HEK293 (cell line): Measurements from ENCODE around the gene IMPACT.

Experiments used
- CTCF ChIA-PET: fragments of 350-600 bp; formaldehyde crosslinking; extraction: SDS; loops from one replicate; lab custom pipeline; 2021; ENCODE audit warnings: antibody characterized with exemption; lab: Yijun Ruan, JAX
- POLR2A ChIA-PET: fragments of 300-600 bp; formaldehyde crosslinking; extraction: SDS; loops from one replicate; lab custom pipeline; 2020; ENCODE audit warnings: antibody characterized with exemption, inconsistent platforms; lab: Yijun Ruan, JAX
- H3K27ac ChIP-seq: fragments of 200-500 bp; sonication (Bioruptor generic); 2 replicates; pipeline ENCODE4 v1.5.1; 2014; ENCODE audit warnings: low read depth, low read length, control low read depth, inconsistent platforms; ENCODE audit errors: extremely low read depth
- H3K36me3 ChIP-seq, 2 experiments: fragments of 200-500 bp in 1 of 2; sonication (Bioruptor generic) in 1 of 2; 1 replicate in 1 of 2; 2 replicates in 1 of 2; pipeline ENCODE4 v1.5.1; 2014 to 2017; ENCODE audit warnings: inconsistent platforms in 2 of 2, low read length in 2 of 2; ENCODE audit not compliant: control insufficient read depth in 2 of 2, insufficient read depth in 1 of 2
- H3K4me1 ChIP-seq: fragments of 200-500 bp; sonication (Bioruptor generic); 2 replicates; pipeline ENCODE4 v1.5.1; 2014; ENCODE audit warnings: mild to moderate bottlenecking, low read length, inconsistent platforms; ENCODE audit not compliant: control insufficient read depth, insufficient read depth
- H3K4me3 ChIP-seq: 2 replicates; pipeline ENCODE4 v1.5.1; 2011; ENCODE audit warnings: low read depth, mild to moderate bottlenecking, control low read depth, low read length, moderate library complexity
- H3K9me3 ChIP-seq: fragments of 200-500 bp; sonication (Bioruptor generic); 2 replicates; pipeline ENCODE4 v1.5.1; 2014; ENCODE audit warnings: low read depth, low read length, inconsistent platforms; ENCODE audit not compliant: control insufficient read depth, insufficient read depth
- SCRT2 ChIP-seq: fragments of 450-650 bp; formaldehyde crosslinking; IDR thresholded peaks from 2 replicates; pipeline ENCODE4 v1.5.1; 2016; ENCODE audit warnings: missing biosample characterization, missing genetic modification characterization
- ZEB2 ChIP-seq: fragments of 450-650 bp; formaldehyde crosslinking; IDR thresholded peaks from 2 replicates; pipeline ENCODE4 v1.5.1; 2016; ENCODE audit warnings: missing biosample characterization, missing genetic modification characterization
- ZFHX2 ChIP-seq: fragments of 450-650 bp; formaldehyde crosslinking; conservative IDR thresholded peaks from 2 replicates; pipeline ENCODE4 v1.5.1; 2016; ENCODE audit warnings: missing biosample characterization, missing genetic modification characterization
- ZNF138 ChIP-seq: fragments of 450-650 bp; formaldehyde crosslinking; IDR thresholded peaks from 2 replicates; pipeline ENCODE4 v1.5.1; 2016; ENCODE audit warnings: missing biosample characterization, missing genetic modification characterization, borderline replicate concordance
- ZNF140 ChIP-seq: fragments of 450-650 bp; formaldehyde crosslinking; IDR thresholded peaks from 2 replicates; pipeline ENCODE4 v1.5.1; 2016; ENCODE audit warnings: missing biosample characterization, missing genetic modification characterization
- ZNF23 ChIP-seq: fragments of 450-650 bp; formaldehyde crosslinking; IDR thresholded peaks from 2 replicates; pipeline ENCODE4 v1.5.1; 2016; ENCODE audit warnings: missing biosample characterization, missing genetic modification characterization, borderline replicate concordance
- ZNF248 ChIP-seq: fragments of 450-650 bp; formaldehyde crosslinking; IDR thresholded peaks from 2 replicates; pipeline ENCODE4 v1.5.1; 2017; ENCODE audit warnings: missing biosample characterization, missing genetic modification characterization
- ZNF324 ChIP-seq: fragments of 450-650 bp; formaldehyde crosslinking; IDR thresholded peaks from 2 replicates; pipeline ENCODE4 v1.5.1; 2016; ENCODE audit warnings: missing biosample characterization, missing genetic modification characterization
- ZNF521 ChIP-seq: fragments of 450-650 bp; formaldehyde crosslinking; IDR thresholded peaks from 2 replicates; pipeline ENCODE4 v1.5.1; 2017; ENCODE audit warnings: missing biosample characterization, mild to moderate bottlenecking, missing genetic modification characterization
- ZNF654 ChIP-seq: fragments of 450-650 bp; formaldehyde crosslinking; IDR thresholded peaks from 2 replicates; pipeline ENCODE4 v1.5.1; 2016; ENCODE audit warnings: low read depth, missing biosample characterization, missing genetic modification characterization
- ZNF658 ChIP-seq: fragments of 450-650 bp; formaldehyde crosslinking; IDR thresholded peaks from 2 replicates; pipeline ENCODE4; 2016; ENCODE audit warnings: missing biosample characterization, missing genetic modification characterization
- ZNF776 ChIP-seq: fragments of 450-650 bp; formaldehyde crosslinking; IDR thresholded peaks from 2 replicates; pipeline ENCODE4 v1.5.0; 2017; ENCODE audit warnings: missing biosample characterization, missing genetic modification characterization, borderline replicate concordance
- TF ChIP-seq, protein P1 (sequence below): fragments of 450-650 bp; formaldehyde crosslinking; IDR thresholded peaks from 2 replicates; pipeline ENCODE4 v1.5.1; 2016; ENCODE audit warnings: missing biosample characterization, missing genetic modification characterization, borderline replicate concordance
- TF ChIP-seq, protein P2 (sequence below): fragments of 450-650 bp; formaldehyde crosslinking; IDR thresholded peaks from 2 replicates; pipeline ENCODE4 v1.5.1; 2016; ENCODE audit warnings: missing biosample characterization, missing genetic modification characterization
- TF ChIP-seq, protein P3 (sequence below): fragments of 450-650 bp; formaldehyde crosslinking; IDR thresholded peaks from 2 replicates; pipeline ENCODE4 v1.5.1; 2016; ENCODE audit warnings: missing biosample characterization, missing genetic modification characterization
- TF ChIP-seq, protein P4 (sequence below): fragments of 450-650 bp; formaldehyde crosslinking; optimal IDR thresholded peaks from 2 replicates; pipeline ENCODE3; 2016; ENCODE audit warnings: missing biosample characterization, mild to moderate bottlenecking, missing genetic modification characterization
- TF ChIP-seq, protein P5 (sequence below): fragments of 450-650 bp; formaldehyde crosslinking; IDR thresholded peaks from 2 replicates; pipeline ENCODE4 v1.5.1; 2016; ENCODE audit warnings: missing biosample characterization, missing genetic modification characterization
- TF ChIP-seq, protein P6 (sequence below): sonication (generic); formaldehyde crosslinking; IDR thresholded peaks from 2 replicates; pipeline ENCODE4 v1.8.1; 2022; ENCODE audit warnings: mild to moderate bottlenecking, moderate library complexity, missing genetic modification reagents
- TF ChIP-seq, protein P7 (sequence below): fragments of 450-650 bp; formaldehyde crosslinking; IDR thresholded peaks from 2 replicates; pipeline ENCODE4 v1.5.1; 2016; ENCODE audit warnings: missing biosample characterization, missing genetic modification characterization

The IMPACT gene

DNA sequence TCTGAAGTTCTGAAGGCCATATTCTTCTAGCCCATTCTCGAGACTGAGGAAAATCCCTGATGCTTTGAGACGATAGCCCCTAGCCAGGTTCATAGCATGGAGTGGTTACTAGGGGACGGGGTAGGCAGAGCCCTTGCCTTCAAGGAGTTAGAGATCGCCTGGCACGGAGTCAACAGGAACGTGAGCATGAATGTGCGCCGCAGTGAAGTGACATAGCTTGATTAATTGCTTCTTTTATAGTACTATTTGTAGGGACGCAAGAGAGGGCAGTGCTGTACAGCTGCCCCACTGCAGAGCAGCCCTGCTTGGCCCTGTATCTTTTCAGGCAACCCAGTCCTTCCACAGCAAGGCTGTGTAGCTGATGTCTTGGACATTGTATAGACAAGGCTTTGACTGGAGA is 60.2 kb downstream of the IMPACT start:
- Histone ChIP-seq H3K27ac (no peak overlapping the region), H3K4me3 (no peak overlapping the region), H3K9me3 (no peaks in the 10 kb centered on the region), H3K4me1 (no peaks in the 10 kb centered on the region)
- ChIA-PET POLR2A (interaction anchor here (0.7 kb wide), 1 partner anchor 89 kb away, joined by 3 read pairs; no protein-coding TSS in a partner anchor), CTCF (interaction anchor here (0.5 to 9.6 kb wide), 22 partner anchors 8 to 383 kb away, joined by 3 to 228 read pairs (median 6); partner anchors contain the start of gene HRH4)
- TF ChIP-seq ZNF140 (tag by site-specific recombination) = no peak
- TF ChIP-seq ZNF138 (tag by site-specific recombination) = no peak
- TF ChIP-seq ZNF324 (tag by site-specific recombination) = no peak
- TF ChIP-seq ZNF248 = no peak
- TF ChIP-seq ZNF658 (tag by site-specific recombination) = no peak
- TF ChIP-seq, protein P1, sequence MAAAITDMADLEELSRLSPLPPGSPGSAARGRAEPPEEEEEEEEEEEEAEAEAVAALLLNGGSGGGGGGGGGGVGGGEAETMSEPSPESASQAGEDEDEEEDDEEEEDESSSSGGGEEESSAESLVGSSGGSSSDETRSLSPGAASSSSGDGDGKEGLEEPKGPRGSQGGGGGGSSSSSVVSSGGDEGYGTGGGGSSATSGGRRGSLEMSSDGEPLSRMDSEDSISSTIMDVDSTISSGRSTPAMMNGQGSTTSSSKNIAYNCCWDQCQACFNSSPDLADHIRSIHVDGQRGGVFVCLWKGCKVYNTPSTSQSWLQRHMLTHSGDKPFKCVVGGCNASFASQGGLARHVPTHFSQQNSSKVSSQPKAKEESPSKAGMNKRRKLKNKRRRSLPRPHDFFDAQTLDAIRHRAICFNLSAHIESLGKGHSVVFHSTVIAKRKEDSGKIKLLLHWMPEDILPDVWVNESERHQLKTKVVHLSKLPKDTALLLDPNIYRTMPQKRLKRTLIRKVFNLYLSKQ (tag by site-specific recombination) = no peak
- TF ChIP-seq SCRT2 (tag by site-specific recombination) = no peak
- TF ChIP-seq, protein P2, sequence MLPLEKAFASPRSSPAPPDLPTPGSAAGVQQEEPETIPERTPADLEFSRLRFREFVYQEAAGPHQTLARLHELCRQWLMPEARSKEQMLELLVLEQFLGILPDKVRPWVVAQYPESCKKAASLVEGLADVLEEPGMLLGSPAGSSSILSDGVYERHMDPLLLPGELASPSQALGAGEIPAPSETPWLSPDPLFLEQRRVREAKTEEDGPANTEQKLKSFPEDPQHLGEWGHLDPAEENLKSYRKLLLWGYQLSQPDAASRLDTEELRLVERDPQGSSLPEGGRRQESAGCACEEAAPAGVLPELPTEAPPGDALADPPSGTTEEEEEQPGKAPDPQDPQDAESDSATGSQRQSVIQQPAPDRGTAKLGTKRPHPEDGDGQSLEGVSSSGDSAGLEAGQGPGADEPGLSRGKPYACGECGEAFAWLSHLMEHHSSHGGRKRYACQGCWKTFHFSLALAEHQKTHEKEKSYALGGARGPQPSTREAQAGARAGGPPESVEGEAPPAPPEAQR (tag by site-specific recombination) = no peak
- TF ChIP-seq, all 188 proteins: peak for 0
- H3K36me3 ChIP-seq = no peaks in the 10 kb centered on the region

DNA sequence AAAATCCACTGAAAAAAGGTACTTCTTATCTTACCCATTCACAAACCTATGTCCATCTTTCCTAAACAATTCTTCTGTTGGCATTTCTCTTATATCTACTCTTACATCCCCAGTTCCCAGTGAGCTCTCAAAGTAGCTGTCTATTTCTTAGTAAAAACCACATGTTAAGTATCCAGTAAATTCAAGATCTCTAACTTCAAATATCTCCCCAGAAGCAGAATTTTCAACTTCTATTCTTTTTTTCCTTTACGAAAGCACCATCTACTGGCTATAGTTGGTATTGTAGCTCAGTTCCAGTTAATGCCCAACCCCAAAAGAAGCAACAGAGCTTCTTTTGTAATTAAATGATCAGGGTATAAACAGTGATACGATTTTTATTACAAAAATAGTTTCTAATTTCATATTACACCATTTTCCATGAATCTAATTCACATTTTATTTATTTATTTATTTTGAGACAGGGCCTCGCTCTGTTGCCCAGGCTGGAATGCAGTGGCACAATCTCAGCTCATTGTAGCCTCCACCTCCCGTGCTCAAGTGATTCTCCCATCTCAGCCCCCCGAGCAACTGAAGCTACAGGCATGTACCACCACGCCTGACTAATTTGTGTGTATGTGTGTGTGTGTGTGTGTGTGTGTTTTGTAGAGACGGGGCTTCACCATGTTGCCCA is 62.5 kb downstream of the IMPACT start:
- Histone ChIP-seq H3K4me3 (no peak overlapping the region), H3K36me3 (no peaks in the 10 kb centered on the region)
- TF ChIP-seq ZNF521 (tag by site-specific recombination) (no peak), ZNF654 (tag by site-specific recombination) (peak; percentile 78), ZFHX2 (0 out of 2 replicates have a peak, but pooled peaks have one; percentile 7)
- TF ChIP-seq, protein P3, sequence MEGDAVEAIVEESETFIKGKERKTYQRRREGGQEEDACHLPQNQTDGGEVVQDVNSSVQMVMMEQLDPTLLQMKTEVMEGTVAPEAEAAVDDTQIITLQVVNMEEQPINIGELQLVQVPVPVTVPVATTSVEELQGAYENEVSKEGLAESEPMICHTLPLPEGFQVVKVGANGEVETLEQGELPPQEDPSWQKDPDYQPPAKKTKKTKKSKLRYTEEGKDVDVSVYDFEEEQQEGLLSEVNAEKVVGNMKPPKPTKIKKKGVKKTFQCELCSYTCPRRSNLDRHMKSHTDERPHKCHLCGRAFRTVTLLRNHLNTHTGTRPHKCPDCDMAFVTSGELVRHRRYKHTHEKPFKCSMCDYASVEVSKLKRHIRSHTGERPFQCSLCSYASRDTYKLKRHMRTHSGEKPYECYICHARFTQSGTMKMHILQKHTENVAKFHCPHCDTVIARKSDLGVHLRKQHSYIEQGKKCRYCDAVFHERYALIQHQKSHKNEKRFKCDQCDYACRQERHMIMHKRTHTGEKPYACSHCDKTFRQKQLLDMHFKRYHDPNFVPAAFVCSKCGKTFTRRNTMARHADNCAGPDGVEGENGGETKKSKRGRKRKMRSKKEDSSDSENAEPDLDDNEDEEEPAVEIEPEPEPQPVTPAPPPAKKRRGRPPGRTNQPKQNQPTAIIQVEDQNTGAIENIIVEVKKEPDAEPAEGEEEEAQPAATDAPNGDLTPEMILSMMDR (tag by site-specific recombination) = 0 out of 2 replicates have a peak, but pooled peaks have one; percentile 6
- TF ChIP-seq, all 188 proteins: peak for 3
- CTCF ChIA-PET = interaction anchor here (0.6 to 9.6 kb wide), 73 partner anchors 9 to 1450 kb away, joined by 3 to 228 read pairs (median 4); partner anchors contain the start of genes CABYR, HRH4 and OSBPL1A
- H3K9me3 ChIP-seq = no peaks in the 10 kb centered on the region
- no peaks in the 10 kb centered on the region for H3K4me1 ChIP-seq
- POLR2A ChIA-PET = interaction anchor here (0.6 to 1.4 kb wide), 5 partner anchors 12 to 350 kb away, joined by 3 to 11 read pairs (median 4); partner anchors contain the start of genes CABYR and IMPACT
- no peak overlapping the region for H3K27ac ChIP-seq

DNA sequence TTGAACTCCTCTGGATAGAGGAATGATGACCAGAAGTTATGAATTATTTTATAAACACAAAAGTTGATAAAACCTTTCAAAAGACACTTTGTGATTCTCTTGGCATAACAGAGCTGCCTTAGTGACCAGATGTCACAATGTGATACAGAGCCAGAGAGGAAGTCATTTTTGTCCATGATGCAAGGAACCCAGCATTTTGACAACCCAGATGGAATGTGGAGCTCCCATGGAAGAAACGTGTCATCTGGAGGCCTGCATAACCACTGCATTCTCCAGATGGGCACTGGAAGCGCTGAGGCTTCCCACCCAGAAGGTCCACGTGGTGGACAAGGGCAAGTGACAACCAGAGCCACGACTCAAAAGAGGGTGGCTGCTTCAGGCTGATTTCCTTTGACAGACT is 64.1 kb downstream of the IMPACT start:
- TF ChIP-seq, protein P4, sequence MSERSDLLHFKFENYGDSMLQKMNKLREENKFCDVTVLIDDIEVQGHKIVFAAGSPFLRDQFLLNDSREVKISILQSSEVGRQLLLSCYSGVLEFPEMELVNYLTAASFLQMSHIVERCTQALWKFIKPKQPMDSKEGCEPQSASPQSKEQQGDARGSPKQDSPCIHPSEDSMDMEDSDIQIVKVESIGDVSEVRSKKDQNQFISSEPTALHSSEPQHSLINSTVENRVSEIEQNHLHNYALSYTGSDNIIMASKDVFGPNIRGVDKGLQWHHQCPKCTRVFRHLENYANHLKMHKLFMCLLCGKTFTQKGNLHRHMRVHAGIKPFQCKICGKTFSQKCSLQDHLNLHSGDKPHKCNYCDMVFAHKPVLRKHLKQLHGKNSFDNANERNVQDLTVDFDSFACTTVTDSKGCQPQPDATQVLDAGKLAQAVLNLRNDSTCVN = no peak
- TF ChIP-seq, protein P5, sequence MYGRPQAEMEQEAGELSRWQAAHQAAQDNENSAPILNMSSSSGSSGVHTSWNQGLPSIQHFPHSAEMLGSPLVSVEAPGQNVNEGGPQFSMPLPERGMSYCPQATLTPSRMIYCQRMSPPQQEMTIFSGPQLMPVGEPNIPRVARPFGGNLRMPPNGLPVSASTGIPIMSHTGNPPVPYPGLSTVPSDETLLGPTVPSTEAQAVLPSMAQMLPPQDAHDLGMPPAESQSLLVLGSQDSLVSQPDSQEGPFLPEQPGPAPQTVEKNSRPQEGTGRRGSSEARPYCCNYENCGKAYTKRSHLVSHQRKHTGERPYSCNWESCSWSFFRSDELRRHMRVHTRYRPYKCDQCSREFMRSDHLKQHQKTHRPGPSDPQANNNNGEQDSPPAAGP (tag by site-specific recombination) = no peak
- TF ChIP-seq, protein P6, sequence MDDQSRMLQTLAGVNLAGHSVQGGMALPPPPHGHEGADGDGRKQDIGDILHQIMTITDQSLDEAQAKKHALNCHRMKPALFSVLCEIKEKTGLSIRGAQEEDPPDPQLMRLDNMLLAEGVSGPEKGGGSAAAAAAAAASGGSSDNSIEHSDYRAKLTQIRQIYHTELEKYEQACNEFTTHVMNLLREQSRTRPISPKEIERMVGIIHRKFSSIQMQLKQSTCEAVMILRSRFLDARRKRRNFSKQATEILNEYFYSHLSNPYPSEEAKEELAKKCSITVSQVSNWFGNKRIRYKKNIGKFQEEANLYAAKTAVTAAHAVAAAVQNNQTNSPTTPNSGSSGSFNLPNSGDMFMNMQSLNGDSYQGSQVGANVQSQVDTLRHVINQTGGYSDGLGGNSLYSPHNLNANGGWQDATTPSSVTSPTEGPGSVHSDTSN (CRISPR knock-in tag) = no peak
- TF ChIP-seq, protein P7, sequence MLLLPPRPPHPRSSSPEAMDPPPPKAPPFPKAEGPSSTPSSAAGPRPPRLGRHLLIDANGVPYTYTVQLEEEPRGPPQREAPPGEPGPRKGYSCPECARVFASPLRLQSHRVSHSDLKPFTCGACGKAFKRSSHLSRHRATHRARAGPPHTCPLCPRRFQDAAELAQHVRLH = no peak
- TF ChIP-seq ZNF23 (tag by site-specific recombination) = no peak
- TF ChIP-seq ZNF776 = no peak
- no peak for TF ChIP-seq ZEB2 (tag by site-specific recombination)
- ChIA-PET POLR2A (no interaction called here), CTCF (interaction anchor here (0.7 to 9.6 kb wide), 10 partner anchors 24 to 314 kb away, joined by 3 to 228 read pairs (median 5); no protein-coding TSS in a partner anchor)
- Histone ChIP-seq H3K36me3 (no peaks in the 10 kb centered on the region), H3K4me1 (no peaks in the 10 kb centered on the region), H3K27ac (no peak overlapping the region), H3K9me3 (no peaks in the 10 kb centered on the region), H3K4me3 (no peak overlapping the region)
